Measurements from ENCODE around the gene TXNDC8.
"Not testable (repeated sequence)": the region's sequence is repeated elsewhere in the genome, so short reads cannot be mapped to it uniquely, and the experiment has no call there.

GRCh38 chr9:110358992-110359391 lies 21.3 kb upstream of the TXNDC8 start:
- not testable (repeated sequence) for TF ChIP-seq CTCF, POLR2A, POLR2AphosphoS5 (IDR thresholded peaks at IDR 0.05)

All from breast epithelium (tissue), 3 donors.